ENCODE measurements around the gene SSU72.

Gene SSU72

DNA sequence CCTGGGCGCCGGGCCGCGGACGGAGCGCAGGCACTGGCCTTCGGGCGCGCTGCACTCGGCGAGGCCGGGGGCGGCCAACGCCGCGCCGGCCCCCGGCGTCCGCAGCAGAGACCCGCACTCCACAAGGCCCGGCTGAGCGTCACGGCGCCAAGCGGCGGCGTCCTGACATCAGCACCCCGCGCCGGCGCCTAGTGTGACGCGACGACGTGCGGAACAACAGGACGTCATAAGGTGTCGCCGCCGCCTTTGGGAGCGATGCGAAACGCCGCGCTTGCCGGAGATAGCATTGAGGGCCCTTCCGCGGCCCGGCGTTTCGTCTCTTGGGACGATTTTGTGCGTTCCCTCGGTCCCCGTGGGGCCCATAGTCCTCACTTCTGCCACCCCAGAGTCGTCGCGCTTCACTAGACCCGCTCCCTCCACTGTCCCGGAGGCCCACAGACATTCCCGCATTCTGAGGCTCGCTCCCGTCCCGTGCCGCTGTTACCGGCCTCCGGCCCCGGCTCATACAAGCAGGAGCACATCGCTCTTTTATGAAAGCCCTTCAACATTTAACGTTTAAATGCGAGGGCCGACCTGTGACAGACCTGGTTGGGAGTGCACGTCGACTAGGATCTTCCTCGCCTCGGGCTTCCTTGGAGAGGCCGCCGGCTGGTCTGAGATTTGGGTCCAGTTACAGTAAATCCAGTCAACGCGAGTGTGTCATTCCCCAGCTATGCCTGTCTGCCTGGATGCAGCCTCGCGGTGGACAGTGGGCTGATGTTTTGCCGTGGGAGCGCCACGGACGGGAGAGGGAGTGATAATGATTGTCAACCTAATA lies at the start of gene SSU72:
Gene SSU72, minus strand, starts transcription at position 143 of the 817 bp plus-strand sequence. CDS start 306 bp downstream, outside the sequence.
- peak; percentile 98 for DNase-seq (ENCODE audit: low spot score)
- in situ Hi-C loops (cut with MboI; ENCODE audit: low sequenced_read_pairs, unreplicated experiment) = no loop called here

DNA sequence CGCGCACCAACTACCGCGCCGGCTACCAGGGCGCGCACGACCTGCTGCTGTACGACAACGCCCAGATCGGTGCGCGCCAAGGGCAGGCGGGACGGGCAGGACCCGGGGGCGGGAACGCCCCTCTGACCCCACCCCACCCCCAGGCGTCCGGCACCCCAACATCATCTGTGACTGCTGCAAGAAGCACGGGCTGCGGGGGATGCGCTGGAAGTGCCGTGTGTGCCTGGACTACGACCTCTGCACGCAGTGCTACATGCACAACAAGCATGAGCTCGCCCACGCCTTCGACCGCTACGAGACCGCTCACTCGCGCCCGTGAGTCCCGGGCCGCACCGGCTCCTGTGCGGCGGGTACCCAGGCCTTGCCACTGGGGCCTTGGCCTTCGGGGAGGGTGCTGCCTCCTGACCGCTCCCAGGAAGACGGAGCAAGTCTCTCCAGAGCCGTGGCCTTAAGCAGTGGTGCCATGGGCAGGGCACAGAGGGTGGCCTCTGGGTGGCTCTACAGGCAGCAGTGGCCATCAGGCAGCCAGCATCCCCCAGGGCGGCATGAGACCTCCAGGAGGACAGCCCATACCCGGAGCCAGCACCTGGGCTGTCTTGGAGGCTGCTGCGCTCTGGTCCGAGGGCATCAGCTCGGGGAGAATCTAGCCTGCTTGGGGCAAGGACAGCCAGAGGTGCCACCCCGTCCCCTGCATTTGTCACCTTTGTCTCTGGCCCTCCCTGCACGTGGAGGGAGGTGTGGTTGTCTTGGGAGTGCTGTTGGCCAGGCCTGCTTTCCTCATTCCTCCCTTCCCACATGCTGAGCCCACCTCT lies 49.2 kb upstream of the SSU72 start:
- in situ Hi-C loops (cut with MboI; ENCODE audit: low sequenced_read_pairs, unreplicated experiment) = no loop called here
- DNase-seq (ENCODE audit: low spot score) = no peak
- TF ChIP-seq, protein P1, sequence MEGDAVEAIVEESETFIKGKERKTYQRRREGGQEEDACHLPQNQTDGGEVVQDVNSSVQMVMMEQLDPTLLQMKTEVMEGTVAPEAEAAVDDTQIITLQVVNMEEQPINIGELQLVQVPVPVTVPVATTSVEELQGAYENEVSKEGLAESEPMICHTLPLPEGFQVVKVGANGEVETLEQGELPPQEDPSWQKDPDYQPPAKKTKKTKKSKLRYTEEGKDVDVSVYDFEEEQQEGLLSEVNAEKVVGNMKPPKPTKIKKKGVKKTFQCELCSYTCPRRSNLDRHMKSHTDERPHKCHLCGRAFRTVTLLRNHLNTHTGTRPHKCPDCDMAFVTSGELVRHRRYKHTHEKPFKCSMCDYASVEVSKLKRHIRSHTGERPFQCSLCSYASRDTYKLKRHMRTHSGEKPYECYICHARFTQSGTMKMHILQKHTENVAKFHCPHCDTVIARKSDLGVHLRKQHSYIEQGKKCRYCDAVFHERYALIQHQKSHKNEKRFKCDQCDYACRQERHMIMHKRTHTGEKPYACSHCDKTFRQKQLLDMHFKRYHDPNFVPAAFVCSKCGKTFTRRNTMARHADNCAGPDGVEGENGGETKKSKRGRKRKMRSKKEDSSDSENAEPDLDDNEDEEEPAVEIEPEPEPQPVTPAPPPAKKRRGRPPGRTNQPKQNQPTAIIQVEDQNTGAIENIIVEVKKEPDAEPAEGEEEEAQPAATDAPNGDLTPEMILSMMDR (IDR thresholded peaks at IDR 0.05; ENCODE audit: borderline replicate concordance, control extremely low read depth, extremely low read depth, insufficient read depth, missing control alignments) = no peak

More for the DNA sequence above, at the start of gene SSU72:
- TF ChIP-seq, protein P1 (IDR thresholded peaks at IDR 0.05; ENCODE audit: borderline replicate concordance, control extremely low read depth, extremely low read depth, insufficient read depth, missing control alignments) = no peak

- in situ Hi-C loops (cut with MboI; ENCODE audit: low sequenced_read_pairs, unreplicated experiment) = no loop called here
- TF ChIP-seq, protein P1 (IDR thresholded peaks at IDR 0.05; ENCODE audit: borderline replicate concordance, control extremely low read depth, extremely low read depth, insufficient read depth, missing control alignments) = no peak
Observed at GRCh38 chr1:1623181-1623630, 48.5 kb upstream of the SSU72 start.

DNA sequence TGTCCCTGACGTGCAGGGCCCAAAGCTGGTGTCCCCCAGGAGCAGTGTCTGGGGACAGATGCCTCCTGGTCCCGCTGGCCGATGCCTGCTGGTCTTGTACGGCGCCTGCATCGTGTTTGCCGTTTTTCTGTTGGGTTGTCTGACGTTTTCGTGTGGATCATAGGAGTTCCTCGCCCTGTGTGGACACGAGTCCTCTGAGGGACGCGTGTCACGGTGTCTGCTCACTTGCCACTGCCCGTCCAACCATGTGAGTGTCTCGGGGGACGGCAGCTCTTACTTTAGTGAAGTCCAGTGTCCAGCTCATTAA lies 48.1 kb upstream of the SSU72 start:
- TF ChIP-seq, protein P1 (IDR thresholded peaks at IDR 0.05; ENCODE audit: borderline replicate concordance, control extremely low read depth, extremely low read depth, insufficient read depth, missing control alignments) = no peak
- in situ Hi-C loops (cut with MboI; ENCODE audit: low sequenced_read_pairs, unreplicated experiment) = no loop called here
- DNase-seq (ENCODE audit: low spot score) = no peak

More at GRCh38 chr1:1623181-1623630, 48.5 kb upstream of the SSU72 start:
- no peak for DNase-seq (ENCODE audit: low spot score)

GRCh38 chr1:1622010-1622787 lies 47.5 kb upstream of the SSU72 start:
- TF ChIP-seq, protein P1 (IDR thresholded peaks at IDR 0.05; ENCODE audit: borderline replicate concordance, control extremely low read depth, extremely low read depth, insufficient read depth, missing control alignments) = no peak
- in situ Hi-C loops (cut with MboI; ENCODE audit: low sequenced_read_pairs, unreplicated experiment) = no loop called here

More at GRCh38 chr1:1622010-1622787, 47.5 kb upstream of the SSU72 start:
- no peak for DNase-seq (ENCODE audit: low spot score)
